HepG2 (cell line): ENCODE results near the gene TRNP1. TPM values are rescaled to one million over a fixed set of nuclear protein-coding genes. Genes with fewer than 3 reads are reported as not detected.

Experiments used
- BORCS8-MEF2B ChIP-seq: sonication (generic); formaldehyde crosslinking; IDR thresholded peaks from 2 replicates; pipeline ENCODE4 v1.8.0; 2022; ENCODE audit warnings: mild to moderate bottlenecking, missing genetic modification reagents
- CBX5 ChIP-seq: sonication (generic); formaldehyde crosslinking; IDR thresholded peaks from 2 replicates; pipeline ENCODE4 v1.4.0; 2020; ENCODE audit warnings: missing genetic modification reagents, borderline replicate concordance
- CENPX ChIP-seq: sonication (generic); formaldehyde crosslinking; IDR thresholded peaks from 2 replicates; pipeline ENCODE4 v1.9.0; 2021; ENCODE audit warnings: mild to moderate bottlenecking, missing genetic modification reagents, moderate library complexity
- FOXK1 ChIP-seq: sonication (generic); formaldehyde crosslinking; IDR thresholded peaks from 2 replicates; pipeline ENCODE4 v1.4.0; 2020; ENCODE audit warnings: low read depth, missing genetic modification reagents, borderline replicate concordance
- HMGA1 ChIP-seq: sonication (generic); formaldehyde crosslinking; conservative IDR thresholded peaks from 2 replicates; pipeline ENCODE4 v1.4.0; 2020; ENCODE audit warnings: missing genetic modification reagents
- HNF4A ChIP-seq: sonication (generic); formaldehyde crosslinking; IDR thresholded peaks from 2 replicates; pipeline ENCODE4 v1.4.0; 2020; ENCODE audit warnings: missing genetic modification reagents
- JARID2 ChIP-seq: sonication (generic); formaldehyde crosslinking; IDR thresholded peaks from 2 replicates; pipeline ENCODE4 v1.8.1; 2023; ENCODE audit warnings: missing genetic modification reagents, inconsistent platforms; ENCODE audit not compliant: insufficient replicate concordance
- KDM3A ChIP-seq: IDR thresholded peaks from 2 replicates; pipeline ENCODE4 v1.6.1; 2018; ENCODE audit warnings: low read depth, missing compliant biosample characterization
- MED13 ChIP-seq: sonication (generic); formaldehyde crosslinking; IDR thresholded peaks from 2 replicates; pipeline ENCODE4 v1.5.0; 2020; ENCODE audit warnings: missing genetic modification reagents
- MEF2D ChIP-seq: sonication (generic); formaldehyde crosslinking; IDR thresholded peaks from 2 replicates; pipeline ENCODE4 v1.5.1; 2020; ENCODE audit warnings: mild to moderate bottlenecking, missing genetic modification reagents
- MLLT10 ChIP-seq: sonication (generic); formaldehyde crosslinking; IDR thresholded peaks from 2 replicates; pipeline ENCODE4 v1.4.0; 2020; ENCODE audit warnings: missing genetic modification reagents
- NFE2L2 ChIP-seq: fragments of 150-350 bp; IDR thresholded peaks from 2 replicates; pipeline ENCODE4 v1.6.1; 2014; ENCODE audit warnings: low read length
- PHF20 ChIP-seq: sonication (generic); formaldehyde crosslinking; IDR thresholded peaks from 2 replicates; pipeline ENCODE4 v1.5.0; 2020; ENCODE audit warnings: mild to moderate bottlenecking, missing genetic modification reagents
- RFXANK ChIP-seq: IDR thresholded peaks from 2 replicates; pipeline ENCODE4 v1.6.1; 2016
- SOX13 ChIP-seq, 3 experiments: fragments of 450-650 bp in 1 of 3; sonication (generic) in 1 of 3; formaldehyde crosslinking in 1 of 3; IDR thresholded peaks in 2 of 3; conservative IDR thresholded peaks in 1 of 3; 2 replicates each; pipeline versions ENCODE4 v1.5.0 to v1.6.1; 2016 to 2020; ENCODE audit warnings: antibody characterized with exemption in 1 of 3, mild to moderate bottlenecking in 1 of 3, missing compliant biosample characterization in 1 of 3, missing genetic modification reagents in 1 of 3, moderate library complexity in 1 of 3
- ZBTB34 ChIP-seq: sonication (generic); formaldehyde crosslinking; IDR thresholded peaks from 2 replicates; pipeline ENCODE4 v1.8.0; 2022; ENCODE audit warnings: mild to moderate bottlenecking, missing genetic modification reagents
- ZKSCAN8 ChIP-seq: IDR thresholded peaks from 2 replicates; pipeline ENCODE4 v1.6.1; 2016; ENCODE audit warnings: borderline replicate concordance, missing genetic modification reagents, missing compliant biosample characterization
- ZMAT3 ChIP-seq: sonication (generic); formaldehyde crosslinking; conservative IDR thresholded peaks from 2 replicates; pipeline ENCODE4 v1.7.0; 2021; ENCODE audit warnings: missing genetic modification reagents
- ZNF44 ChIP-seq: sonication (generic); formaldehyde crosslinking; IDR thresholded peaks from 2 replicates; pipeline ENCODE4 v1.5.1; 2020; ENCODE audit warnings: mild to moderate bottlenecking, missing genetic modification reagents
- ZNF652 ChIP-seq: IDR thresholded peaks from 2 replicates; pipeline ENCODE4 v1.6.1; 2016; ENCODE audit warnings: low read depth, borderline replicate concordance
- ZNF792 ChIP-seq: IDR thresholded peaks from 2 replicates; pipeline ENCODE4 v1.6.1; 2016
- ZSCAN12 ChIP-seq: sonication (generic); formaldehyde crosslinking; IDR thresholded peaks from 2 replicates; pipeline ENCODE4 v1.9.0; 2021; ENCODE audit warnings: mild to moderate bottlenecking, missing genetic modification reagents
- polyA plus RNA-seq, 8 experiments: library from polyadenylated mRNA; depleted of rRNA in 3 of 8; stranded (reverse) in 7 of 8; unstranded in 1 of 8; fragments of >200 nt; fragmentation: Illumina TruSeq in 4 of 8; extraction: Trizol in 4 of 8; gene quantifications; 2 replicates each; pipeline versions ENCODE4 v1.2.1 to v1.2.3, GENCODE V29; 2011 to 2016; ENCODE audit warnings: low read depth in 4 of 8, missing spikeins in 1 of 8, mixed read lengths in 1 of 8; ENCODE audit not compliant: insufficient read depth in 1 of 8
- total RNA-seq, 5 experiments: library from RNA; depleted of rRNA; stranded (reverse); fragments of >200 nt; fragmentation: Illumina TruSeq; extraction: Trizol; gene quantifications; 2 replicates each; pipeline ENCODE4 v1.2.3, GENCODE V29; 2016; ENCODE audit warnings: low read depth in 1 of 5
- TF ChIP-seq, protein P1 (sequence below): sonication (generic); formaldehyde crosslinking; IDR thresholded peaks from 2 replicates; pipeline ENCODE4 v1.4.0; 2020; ENCODE audit warnings: mild to moderate bottlenecking, missing genetic modification reagents
- TF ChIP-seq, protein P2 (sequence below): sonication (generic); formaldehyde crosslinking; IDR thresholded peaks from 2 replicates; pipeline ENCODE4 v1.4.0; 2020; ENCODE audit warnings: mild to moderate bottlenecking, low read depth, missing genetic modification reagents

The TRNP1 gene
- total and polyA plus RNA-seq, 2 of the 13 experiments (the other 11 are each of a cell fraction or from before 2014, with no cell fraction given), result 42.0 to 158 TPM

DNA sequence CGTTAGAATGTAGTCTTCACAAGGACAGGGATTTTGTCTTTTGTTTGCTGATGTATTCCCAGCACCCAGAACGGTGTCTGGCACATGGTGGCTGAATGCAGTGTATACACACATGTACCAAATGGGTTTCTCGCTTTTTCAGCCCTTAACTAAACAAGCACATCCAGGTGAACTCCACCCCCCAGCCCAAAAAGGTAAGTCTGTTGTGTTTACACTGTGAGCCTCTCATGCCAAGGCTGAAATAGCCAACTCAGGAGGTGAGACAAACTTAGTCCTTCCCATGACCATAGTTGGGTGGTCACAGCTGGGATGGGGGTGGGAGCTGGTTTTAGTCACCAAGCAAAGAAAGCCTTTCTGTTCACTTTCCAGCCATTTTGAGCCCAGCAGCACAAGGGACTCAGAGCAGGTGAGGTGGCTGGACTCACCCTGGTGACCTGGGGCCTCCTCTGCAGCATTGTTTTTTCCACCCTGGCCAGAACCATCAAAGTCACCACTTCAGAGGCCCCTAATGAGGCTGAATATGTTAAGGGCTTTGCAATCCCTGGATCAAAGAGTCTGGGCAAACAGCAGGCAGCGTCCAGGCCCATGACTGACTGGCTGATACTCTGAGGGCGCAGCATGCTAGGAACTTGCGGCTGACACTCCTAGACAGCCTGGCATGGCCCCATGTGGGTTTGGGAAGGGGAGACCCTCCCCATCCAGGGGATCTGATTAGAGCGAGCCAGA, 10.4 kb downstream of the TRNP1 start (continued):
- TF ChIP-seq, protein P1, sequence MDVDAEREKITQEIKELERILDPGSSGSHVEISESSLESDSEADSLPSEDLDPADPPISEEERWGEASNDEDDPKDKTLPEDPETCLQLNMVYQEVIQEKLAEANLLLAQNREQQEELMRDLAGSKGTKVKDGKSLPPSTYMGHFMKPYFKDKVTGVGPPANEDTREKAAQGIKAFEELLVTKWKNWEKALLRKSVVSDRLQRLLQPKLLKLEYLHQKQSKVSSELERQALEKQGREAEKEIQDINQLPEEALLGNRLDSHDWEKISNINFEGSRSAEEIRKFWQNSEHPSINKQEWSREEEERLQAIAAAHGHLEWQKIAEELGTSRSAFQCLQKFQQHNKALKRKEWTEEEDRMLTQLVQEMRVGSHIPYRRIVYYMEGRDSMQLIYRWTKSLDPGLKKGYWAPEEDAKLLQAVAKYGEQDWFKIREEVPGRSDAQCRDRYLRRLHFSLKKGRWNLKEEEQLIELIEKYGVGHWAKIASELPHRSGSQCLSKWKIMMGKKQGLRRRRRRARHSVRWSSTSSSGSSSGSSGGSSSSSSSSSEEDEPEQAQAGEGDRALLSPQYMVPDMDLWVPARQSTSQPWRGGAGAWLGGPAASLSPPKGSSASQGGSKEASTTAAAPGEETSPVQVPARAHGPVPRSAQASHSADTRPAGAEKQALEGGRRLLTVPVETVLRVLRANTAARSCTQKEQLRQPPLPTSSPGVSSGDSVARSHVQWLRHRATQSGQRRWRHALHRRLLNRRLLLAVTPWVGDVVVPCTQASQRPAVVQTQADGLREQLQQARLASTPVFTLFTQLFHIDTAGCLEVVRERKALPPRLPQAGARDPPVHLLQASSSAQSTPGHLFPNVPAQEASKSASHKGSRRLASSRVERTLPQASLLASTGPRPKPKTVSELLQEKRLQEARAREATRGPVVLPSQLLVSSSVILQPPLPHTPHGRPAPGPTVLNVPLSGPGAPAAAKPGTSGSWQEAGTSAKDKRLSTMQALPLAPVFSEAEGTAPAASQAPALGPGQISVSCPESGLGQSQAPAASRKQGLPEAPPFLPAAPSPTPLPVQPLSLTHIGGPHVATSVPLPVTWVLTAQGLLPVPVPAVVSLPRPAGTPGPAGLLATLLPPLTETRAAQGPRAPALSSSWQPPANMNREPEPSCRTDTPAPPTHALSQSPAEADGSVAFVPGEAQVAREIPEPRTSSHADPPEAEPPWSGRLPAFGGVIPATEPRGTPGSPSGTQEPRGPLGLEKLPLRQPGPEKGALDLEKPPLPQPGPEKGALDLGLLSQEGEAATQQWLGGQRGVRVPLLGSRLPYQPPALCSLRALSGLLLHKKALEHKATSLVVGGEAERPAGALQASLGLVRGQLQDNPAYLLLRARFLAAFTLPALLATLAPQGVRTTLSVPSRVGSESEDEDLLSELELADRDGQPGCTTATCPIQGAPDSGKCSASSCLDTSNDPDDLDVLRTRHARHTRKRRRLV (CRISPR knock-in tag), result no peak
- TF ChIP-seq ZMAT3 (CRISPR knock-in tag), result 0 out of 2 replicates have a peak, but pooled peaks have one; percentile 22
- TF ChIP-seq MLLT10 (CRISPR knock-in tag), result no peak
- TF ChIP-seq CENPX (CRISPR knock-in tag), result no peak
- TF ChIP-seq ZKSCAN8 (CRISPR knock-in tag), result no peak
- no peak for TF ChIP-seq ZBTB34
- TF ChIP-seq, protein P2, sequence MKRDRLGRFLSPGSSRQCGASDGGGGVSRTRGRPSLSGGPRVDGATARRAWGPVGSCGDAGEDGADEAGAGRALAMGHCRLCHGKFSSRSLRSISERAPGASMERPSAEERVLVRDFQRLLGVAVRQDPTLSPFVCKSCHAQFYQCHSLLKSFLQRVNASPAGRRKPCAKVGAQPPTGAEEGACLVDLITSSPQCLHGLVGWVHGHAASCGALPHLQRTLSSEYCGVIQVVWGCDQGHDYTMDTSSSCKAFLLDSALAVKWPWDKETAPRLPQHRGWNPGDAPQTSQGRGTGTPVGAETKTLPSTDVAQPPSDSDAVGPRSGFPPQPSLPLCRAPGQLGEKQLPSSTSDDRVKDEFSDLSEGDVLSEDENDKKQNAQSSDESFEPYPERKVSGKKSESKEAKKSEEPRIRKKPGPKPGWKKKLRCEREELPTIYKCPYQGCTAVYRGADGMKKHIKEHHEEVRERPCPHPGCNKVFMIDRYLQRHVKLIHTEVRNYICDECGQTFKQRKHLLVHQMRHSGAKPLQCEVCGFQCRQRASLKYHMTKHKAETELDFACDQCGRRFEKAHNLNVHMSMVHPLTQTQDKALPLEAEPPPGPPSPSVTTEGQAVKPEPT, result no peak
- no peak for TF ChIP-seq NFE2L2
- no peak; the same call in 1 of the 2 replicates for TF ChIP-seq ZNF792 (CRISPR knock-in tag)
- no peak for TF ChIP-seq ZNF652 (CRISPR knock-in tag)
- TF ChIP-seq MEF2D (CRISPR knock-in tag), result no peak
- TF ChIP-seq KDM3A, result no peak
- TF ChIP-seq SOX13 (IDR thresholded peaks at IDR 0.05), result peak; percentile 45
- peak in 1 of 2 experiments; percentile 82; a peak in 2 of 4 replicates for TF ChIP-seq SOX13 (CRISPR knock-in tag; conservative IDR thresholded peaks at IDR 0.05 in 1 of 2, IDR thresholded peaks at IDR 0.05 in 1 of 2)
- no peak for TF ChIP-seq JARID2 (CRISPR knock-in tag)
- no peak for TF ChIP-seq HMGA1 (CRISPR knock-in tag)
- TF ChIP-seq PHF20 (CRISPR knock-in tag), result no peak
- no peak for TF ChIP-seq ZSCAN12 (CRISPR knock-in tag)
- no peak for TF ChIP-seq HNF4A (CRISPR knock-in tag)
- no peak for TF ChIP-seq ZNF44 (CRISPR knock-in tag)
- TF ChIP-seq CBX5 (CRISPR knock-in tag), result 0 out of 2 replicates have a peak, but pooled peaks have one; percentile 18
- TF ChIP-seq FOXK1 (CRISPR knock-in tag), result no peak
- no peak for TF ChIP-seq MED13 (CRISPR knock-in tag)
- no peak for TF ChIP-seq BORCS8-MEF2B (CRISPR knock-in tag)
- TF ChIP-seq RFXANK (CRISPR knock-in tag), result no peak
